ENCODE data around the gene UBE2V1.

UBE2V1 gene

GRCh38 chr20:50054626-50055511 lies 58.1 kb downstream of the UBE2V1 start:
- H3K4me3 ChIP-seq (ENCODE audit: low read depth in 1 of 2, low read length in 1 of 2), result no peak overlapping the region
- H3K27me3 ChIP-seq, result peaks cover 6% of the 10 kb centered on the region
- TF ChIP-seq CTCF (IDR thresholded peaks at IDR 0.05), result no peak
- H3K4me1 ChIP-seq (ENCODE audit: control insufficient read depth in 1 of 2, insufficient read depth in 1 of 2, low read depth in 1 of 2, low read length in 1 of 2), result peaks cover 0 to 5% of the 10 kb centered on the region in 2 experiments
- no peaks in the 10 kb centered on the region for H3K9me3 ChIP-seq
- H3K27ac ChIP-seq, result no peak overlapping the region
- H3K36me3 ChIP-seq, result no peaks in the 10 kb centered on the region

GRCh38 chr20:50054231-50054547 lies 58.8 kb downstream of the UBE2V1 start:
- no peak overlapping the region for H3K27ac ChIP-seq
- peaks cover 6% of the 10 kb centered on the region for H3K27me3 ChIP-seq
- TF ChIP-seq CTCF (IDR thresholded peaks at IDR 0.05), result no peak
- no peaks in the 10 kb centered on the region for H3K36me3 ChIP-seq
- peaks cover 0 to 5% of the 10 kb centered on the region in 2 experiments for H3K4me1 ChIP-seq (ENCODE audit: control insufficient read depth in 1 of 2, insufficient read depth in 1 of 2, low read depth in 1 of 2, low read length in 1 of 2)
- H3K4me3 ChIP-seq (ENCODE audit: low read depth in 1 of 2, low read length in 1 of 2), result no peak overlapping the region
- no peaks in the 10 kb centered on the region for H3K9me3 ChIP-seq

- Histone ChIP-seq H3K27me3 (peaks cover 6% of the 10 kb centered on the region), H3K4me1 (ENCODE audit: control insufficient read depth in 1 of 2, insufficient read depth in 1 of 2, low read depth in 1 of 2, low read length in 1 of 2) (peaks cover under 1 to 5% of the 10 kb centered on the region in 2 experiments), H3K4me3 (ENCODE audit: low read depth in 1 of 2, low read length in 1 of 2) (no peak overlapping the region), H3K36me3 (no peaks in the 10 kb centered on the region), H3K27ac (no peak overlapping the region), H3K9me3 (no peaks in the 10 kb centered on the region)
- no peak for TF ChIP-seq CTCF (IDR thresholded peaks at IDR 0.05)
Measured at GRCh38 chr20:50053362-50054230, 59.4 kb downstream of the UBE2V1 start.

- Histone ChIP-seq H3K27me3 (peaks cover 6% of the 10 kb centered on the region), H3K27ac (no peak overlapping the region), H3K4me3 (ENCODE audit: low read depth in 1 of 2, low read length in 1 of 2) (no peak overlapping the region), H3K36me3 (no peaks in the 10 kb centered on the region), H3K4me1 (ENCODE audit: control insufficient read depth in 1 of 2, insufficient read depth in 1 of 2, low read depth in 1 of 2, low read length in 1 of 2) (peaks cover 9 to 14% of the 10 kb centered on the region in 2 experiments), H3K9me3 (no peaks in the 10 kb centered on the region)
- no peak for TF ChIP-seq CTCF (IDR thresholded peaks at IDR 0.05)
Measured at GRCh38 chr20:50052550-50053361, 60.2 kb downstream of the UBE2V1 start.

GRCh38 chr20:50050660-50051308 lies 62.2 kb downstream of the UBE2V1 start:
- Histone ChIP-seq H3K4me3 (ENCODE audit: low read depth in 1 of 2, low read length in 1 of 2) (no peak overlapping the region), H3K4me1 (ENCODE audit: control insufficient read depth in 1 of 2, insufficient read depth in 1 of 2, low read depth in 1 of 2, low read length in 1 of 2) (peaks cover 19 to 24% of the 10 kb centered on the region in 2 experiments), H3K9me3 (no peaks in the 10 kb centered on the region), H3K27ac (no peak overlapping the region), H3K36me3 (no peaks in the 10 kb centered on the region), H3K27me3 (peaks cover 6% of the 10 kb centered on the region)
- TF ChIP-seq CTCF (IDR thresholded peaks at IDR 0.05), result no peak

Measured in neutrophil (primary cell).